OCI-LY1 (cell line): Measurements from ENCODE around the gene SPRY4.
"Not testable (repeated sequence)": the region's sequence is repeated elsewhere in the genome, so short reads cannot be mapped to it uniquely, and the experiment has no call there.

Source experiments
- H2AFZ ChIP-seq: fragments of 200-600 bp; sonication (generic), shearing (Covaris generic); 2 replicates; pipeline ENCODE4 v1.6.0; 2014; ENCODE audit warnings: antibody characterized with exemption, mild to moderate bottlenecking, low read length
- H3F3A ChIP-seq: fragments of 200-600 bp; sonication (generic), shearing (Covaris generic); 2 replicates; pipeline ENCODE4 v1.6.0; 2014; ENCODE audit warnings: mild to moderate bottlenecking, antibody characterized with exemption, low read length, moderate library complexity; ENCODE audit not compliant: insufficient read depth
- H3K27ac ChIP-seq: fragments of 200-600 bp; sonication (generic); 2 replicates; pipeline ENCODE4 v1.5.1; 2014; ENCODE audit warnings: low read length, mixed run types, mild to moderate bottlenecking, low read depth; ENCODE audit not compliant: poor library complexity, severe bottlenecking
- H3K27me3 ChIP-seq: fragments of 200-600 bp; sonication (generic); 2 replicates; pipeline ENCODE4 v1.6.0; 2014; ENCODE audit warnings: antibody characterized with exemption, mild to moderate bottlenecking, low read length, moderate library complexity; ENCODE audit not compliant: insufficient read depth
- H3K36me3 ChIP-seq: fragments of 200-600 bp; sonication (generic); 2 replicates; pipeline ENCODE4 v1.6.1; 2014; ENCODE audit warnings: mild to moderate bottlenecking, antibody characterized with exemption, low read length, moderate library complexity, mixed read lengths; ENCODE audit not compliant: insufficient read depth
- H3K4me1 ChIP-seq: fragments of 200-600 bp; sonication (generic); 2 replicates; pipeline ENCODE4 v1.5.1; 2014; ENCODE audit warnings: mild to moderate bottlenecking, low read length, moderate library complexity; ENCODE audit not compliant: insufficient read depth, severe bottlenecking
- H3K4me2 ChIP-seq: fragments of 200-600 bp; sonication (generic), shearing (Covaris generic); 2 replicates; pipeline ENCODE4 v1.6.1; 2014; ENCODE audit warnings: low read length
- H3K4me3 ChIP-seq: fragments of 200-600 bp; sonication (generic); 2 replicates; pipeline ENCODE4 v1.5.1; 2014; ENCODE audit warnings: low read length, low read depth, mild to moderate bottlenecking, mixed read lengths; ENCODE audit not compliant: poor library complexity, severe bottlenecking
- H3K79me2 ChIP-seq: fragments of 200-600 bp; shearing (Covaris generic); 2 replicates; pipeline ENCODE4 v1.6.1; 2016; ENCODE audit warnings: mixed run types, low read length, mixed read lengths; ENCODE audit not compliant: insufficient read depth
- H3K9ac ChIP-seq: fragments of 200-600 bp; sonication (generic), shearing (Covaris generic); 2 replicates; pipeline ENCODE4 v1.6.1; 2014; ENCODE audit warnings: mild to moderate bottlenecking, low read length, mixed read lengths
- H3K9me2 ChIP-seq: fragments of 200-600 bp; sonication (generic), shearing (Covaris generic); 2 replicates; pipeline ENCODE4 v1.6.1; 2014; ENCODE audit warnings: low read depth, mild to moderate bottlenecking, low read length, mixed read lengths
- H3K9me3 ChIP-seq: fragments of 200-600 bp; shearing (Covaris generic); 2 replicates; pipeline ENCODE4 v1.6.1; 2014; ENCODE audit warnings: low read length, mixed read lengths
- H4K20me1 ChIP-seq: fragments of 200-600 bp; sonication (generic), shearing (Covaris generic); 2 replicates; pipeline ENCODE4 v1.6.0; 2016; ENCODE audit warnings: mild to moderate bottlenecking, low read length; ENCODE audit not compliant: insufficient read depth
- CTCF ChIP-seq: fragments of 200-600 bp; sonication (generic), shearing (Covaris generic); IDR thresholded peaks from 2 replicates; pipeline ENCODE4 v1.5.1; 2017; ENCODE audit warnings: mild to moderate bottlenecking, antibody characterized with exemption, low read length, moderate library complexity, mixed read lengths
- EZH2 ChIP-seq: fragments of 200-600 bp; sonication (generic), shearing (Covaris generic); IDR thresholded peaks from 2 replicates; pipeline ENCODE4 v1.8.0; 2017; ENCODE audit warnings: borderline replicate concordance, mixed run types, mild to moderate bottlenecking, antibody characterized with exemption, low read length, moderate library complexity, mixed read lengths

Gene SPRY4

GRCh38 chr5:142334538-142334937, 9.7 kb upstream of the SPRY4 start:
- H4K20me1 ChIP-seq: no peaks in the 10 kb centered on the region
- H3F3A ChIP-seq: no peaks in the 10 kb centered on the region
- no peaks in the 10 kb centered on the region for H3K9me2 ChIP-seq
- H3K27me3 ChIP-seq: 0 out of 2 replicates have a peak, but pooled peaks cover 4% of the 10 kb centered on the region
- H2AFZ ChIP-seq: no peak overlapping the region
- no peaks in the 10 kb centered on the region for H3K9me3 ChIP-seq
- no peaks in the 10 kb centered on the region for H3K79me2 ChIP-seq
- no peaks in the 10 kb centered on the region for H3K36me3 ChIP-seq
- no peak overlapping the region for H3K4me3 ChIP-seq
- H3K4me1 ChIP-seq: no peaks in the 10 kb centered on the region
- H3K27ac ChIP-seq: no peak overlapping the region
- H3K9ac ChIP-seq: no peak overlapping the region
- H3K4me2 ChIP-seq: no peak overlapping the region
- TF ChIP-seq EZH2 (no peak), CTCF (no peak)

GRCh38 chr5:142333749-142334148, 8.9 kb upstream of the SPRY4 start:
- not testable (repeated sequence) for H3K9me3 ChIP-seq, H4K20me1 ChIP-seq, H3K36me3 ChIP-seq, H3F3A ChIP-seq, H3K27me3 ChIP-seq, H3K9ac ChIP-seq, H3K79me2 ChIP-seq, H3K4me1 ChIP-seq, H3K4me2 ChIP-seq, H3K27ac ChIP-seq, H2AFZ ChIP-seq, H3K4me3 ChIP-seq, H3K9me2 ChIP-seq

DNA sequence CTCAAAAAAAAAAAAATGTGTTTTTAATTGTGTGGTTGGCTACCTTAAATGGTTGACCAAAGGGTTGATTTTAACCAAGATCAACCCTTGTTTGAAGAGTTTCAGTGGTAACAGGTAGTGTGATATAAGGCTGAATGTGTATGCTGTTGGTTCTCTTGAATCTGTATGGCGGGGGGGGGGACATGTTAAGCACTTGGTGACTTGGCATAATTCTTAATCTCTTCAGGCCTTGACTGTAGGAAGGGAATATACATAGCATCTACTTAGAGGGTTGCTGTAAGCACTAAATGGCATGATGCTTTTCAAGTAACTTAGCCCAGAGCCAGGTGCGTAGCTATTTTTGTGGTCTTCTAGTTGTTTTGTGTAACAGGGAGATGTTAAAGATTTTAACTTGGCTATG, 5.6 kb upstream of the SPRY4 start:
- Histone ChIP-seq H3K4me1 (no peaks in the 10 kb centered on the region), H3K4me3 (no peak overlapping the region), H3K27ac (no peak overlapping the region), H3K36me3 (no peaks in the 10 kb centered on the region), H4K20me1 (no peaks in the 10 kb centered on the region), H3K9ac (no peak overlapping the region), H3K79me2 (no peaks in the 10 kb centered on the region), H3K27me3 (peaks cover 7% of the 10 kb centered on the region; the same call in 1 of the 2 replicates), H2AFZ (no peak overlapping the region), H3K4me2 (no peak overlapping the region), H3F3A (no peaks in the 10 kb centered on the region), H3K9me3 (no peaks in the 10 kb centered on the region), H3K9me2 (no peaks in the 10 kb centered on the region)
- TF ChIP-seq EZH2 (no peak), CTCF (no peak)

DNA sequence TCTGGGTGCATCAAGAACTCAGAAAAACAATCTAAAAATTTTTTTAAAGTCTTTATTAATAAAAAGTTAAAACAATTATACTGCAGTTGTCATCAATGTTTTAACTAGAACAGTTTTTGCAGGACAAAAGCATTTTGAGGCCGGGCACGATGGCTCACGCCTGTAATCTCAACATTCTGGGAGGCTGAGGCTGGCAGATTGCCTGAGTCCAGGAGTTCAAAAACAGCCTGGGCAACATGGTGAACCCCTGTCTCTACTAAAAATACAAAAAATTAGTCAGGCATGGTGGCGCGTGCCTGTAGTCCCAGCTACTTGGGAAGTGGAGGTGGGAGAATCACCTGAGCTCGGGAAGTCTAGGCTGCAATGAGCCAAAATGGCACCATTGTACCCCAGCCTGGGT, 5.2 kb upstream of the SPRY4 start:
- Histone ChIP-seq H3K4me2 (no peak overlapping the region), H3F3A (no peaks in the 10 kb centered on the region), H3K27ac (no peak overlapping the region), H2AFZ (no peak overlapping the region), H3K9me3 (no peaks in the 10 kb centered on the region), H3K9ac (no peak overlapping the region), H3K79me2 (no peaks in the 10 kb centered on the region), H3K27me3 (peaks cover 7% of the 10 kb centered on the region; the same call in 1 of the 2 replicates), H3K9me2 (no peaks in the 10 kb centered on the region), H4K20me1 (no peaks in the 10 kb centered on the region), H3K36me3 (no peaks in the 10 kb centered on the region), H3K4me1 (peaks cover 3% of the 10 kb centered on the region), H3K4me3 (no peak overlapping the region)
- TF ChIP-seq CTCF: no peak
- TF ChIP-seq EZH2: no peak
